Islet of Langerhans (tissue), 1 donor: ENCODE measurements around the gene ATF7.
"Not testable (repeated sequence)": the region's sequence is repeated elsewhere in the genome, so short reads cannot be mapped to it uniquely, and the experiment has no call there.

Experiments used
- FAIRE-seq: peaks from one replicate; lab custom pipeline; 2011; peaks lifted over from hg19 to GRCh38; lab: Jason Lieb, UNC

Gene ATF7

DNA sequence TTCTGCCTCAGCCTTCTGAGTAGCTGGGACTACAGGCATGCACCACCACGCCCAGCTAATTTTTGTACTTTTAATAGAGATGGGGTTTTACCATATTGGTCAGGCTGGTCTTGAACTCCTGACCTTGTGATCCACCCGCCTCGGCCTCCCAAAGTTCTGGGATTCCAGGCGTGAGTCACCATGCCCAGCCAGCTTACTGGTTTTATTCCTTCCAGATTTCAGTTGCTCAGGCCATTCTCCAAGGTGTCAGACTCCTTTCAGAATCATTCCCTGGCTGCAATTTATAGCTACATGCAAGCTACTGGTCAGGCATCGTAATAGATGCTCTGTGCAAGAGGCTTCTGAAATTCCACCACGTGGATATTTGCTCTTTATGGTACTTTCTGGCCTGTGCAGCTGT is 144.7 kb downstream of the ATF7 start:
- not testable (repeated sequence) for FAIRE-seq

- FAIRE-seq, result no peak
Observed at GRCh38 chr12:53480491-53481442, 145.4 kb downstream of the ATF7 start.

DNA sequence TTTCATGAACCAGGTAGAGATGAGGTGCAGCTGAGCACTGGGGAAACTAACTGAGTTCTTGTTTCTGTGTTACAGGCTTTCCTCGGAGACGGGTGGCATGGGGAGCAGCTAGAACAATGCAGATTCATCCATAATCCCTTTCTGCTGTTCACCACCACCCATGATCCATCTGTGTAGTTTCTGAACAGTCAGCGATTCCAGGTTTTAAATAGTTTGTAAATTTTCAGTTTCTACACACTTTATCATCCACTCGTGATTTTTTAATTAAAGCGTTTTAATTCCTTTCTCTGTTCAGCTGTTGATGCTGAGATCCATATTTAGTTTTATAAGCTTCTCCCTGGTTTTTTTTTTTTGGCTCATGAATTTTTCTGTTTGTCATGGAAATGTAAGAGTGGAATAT is 146.9 kb downstream of the ATF7 start:
- no peak for FAIRE-seq

GRCh38 chr12:53478865-53479264 is 147.3 kb downstream of the ATF7 start:
- no peak for FAIRE-seq

- FAIRE-seq, result no peak
Observed at GRCh38 chr12:53476769-53477209, 149.4 kb downstream of the ATF7 start.

DNA sequence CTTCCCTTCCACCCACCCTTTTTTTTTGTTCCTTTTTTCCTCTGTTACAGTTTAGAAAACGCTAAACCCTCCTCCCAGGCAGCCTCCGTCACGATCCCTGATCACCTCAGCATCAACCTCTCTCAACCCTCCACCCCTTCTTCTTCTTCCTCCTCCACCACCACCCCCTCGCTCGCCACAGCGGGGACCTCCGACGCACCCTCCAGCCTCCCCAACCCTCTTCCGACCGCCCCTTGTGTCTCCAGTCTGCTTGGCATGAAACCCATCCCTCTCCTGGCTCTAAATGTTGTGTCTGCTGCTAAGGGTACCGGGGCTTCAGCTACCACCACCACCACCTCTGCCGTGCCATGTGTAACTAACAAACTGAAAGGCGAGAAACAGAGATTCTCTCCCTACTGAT is 151.4 kb downstream of the ATF7 start:
- no peak for FAIRE-seq

- no peak for FAIRE-seq
Observed at GRCh38 chr12:53474077-53474476, 152.1 kb downstream of the ATF7 start.

DNA sequence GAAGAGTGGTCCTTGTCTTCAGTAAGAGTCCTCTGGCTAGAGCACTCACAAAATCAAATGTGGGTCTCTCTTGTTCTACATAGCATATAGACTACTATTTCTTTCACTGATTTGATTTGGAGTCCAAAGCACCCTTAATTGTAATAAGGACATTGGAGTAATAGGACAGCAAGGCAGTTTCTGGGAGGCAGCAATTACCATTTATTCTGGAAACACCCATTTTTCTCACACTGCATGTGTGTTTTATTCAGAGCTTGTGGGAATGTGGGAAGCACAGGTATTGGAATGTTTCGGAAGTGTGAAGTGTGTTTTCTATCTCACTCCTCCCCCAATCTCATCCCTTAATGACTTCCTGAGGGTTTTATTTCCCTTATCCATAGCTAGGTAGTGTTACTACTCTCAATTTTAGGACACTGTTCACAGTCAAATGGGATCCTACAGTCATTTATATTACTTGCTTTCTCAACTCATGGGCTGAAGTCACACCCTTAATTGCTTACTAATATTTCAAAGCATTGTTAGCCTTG is 154.1 kb downstream of the ATF7 start:
- FAIRE-seq, result no peak

GRCh38 chr12:53468282-53468681 is 157.9 kb downstream of the ATF7 start:
- FAIRE-seq, result no peak

DNA sequence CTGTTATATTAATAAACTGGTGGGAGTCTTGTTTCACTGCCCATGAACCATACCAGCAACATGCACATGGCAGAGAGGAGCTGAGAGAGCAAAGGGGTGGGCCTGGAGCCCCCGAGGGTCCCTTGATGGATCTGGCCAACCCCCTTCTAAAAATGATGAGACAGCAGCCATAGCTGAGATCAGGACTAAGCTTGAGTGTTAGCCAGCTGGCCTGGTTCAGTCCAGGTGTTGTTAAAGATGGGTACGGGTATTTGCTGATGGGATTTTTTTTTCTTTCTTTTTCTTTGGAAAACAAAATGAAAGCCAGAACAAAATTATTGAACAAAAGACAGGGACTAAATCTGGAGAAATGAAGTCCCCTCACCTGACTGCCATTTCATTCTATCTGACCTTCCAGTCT is 158.3 kb downstream of the ATF7 start:
- no peak for FAIRE-seq

DNA sequence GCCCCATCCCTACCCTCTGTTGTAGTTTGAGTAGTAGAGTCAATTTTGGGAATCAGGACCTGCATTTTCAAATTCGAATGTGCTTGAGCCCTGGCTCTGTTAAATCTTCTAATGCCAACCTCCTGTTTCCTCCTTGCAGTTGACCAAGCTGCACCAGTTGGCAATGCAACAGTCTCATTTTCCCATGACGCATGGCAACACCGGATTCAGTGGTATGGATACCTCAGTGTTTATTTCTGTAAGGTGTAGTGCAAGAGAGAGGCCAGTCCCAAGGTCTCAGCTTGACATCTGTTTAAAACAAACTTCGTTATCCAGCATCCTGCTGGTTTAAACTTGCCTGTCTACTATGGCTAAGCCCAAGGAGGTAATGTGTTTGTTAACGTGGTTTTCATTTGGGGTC is 159.1 kb downstream of the ATF7 start:
- FAIRE-seq, result no peak

GRCh38 chr12:53466640-53467039 is 159.5 kb downstream of the ATF7 start:
- FAIRE-seq, result no peak

DNA sequence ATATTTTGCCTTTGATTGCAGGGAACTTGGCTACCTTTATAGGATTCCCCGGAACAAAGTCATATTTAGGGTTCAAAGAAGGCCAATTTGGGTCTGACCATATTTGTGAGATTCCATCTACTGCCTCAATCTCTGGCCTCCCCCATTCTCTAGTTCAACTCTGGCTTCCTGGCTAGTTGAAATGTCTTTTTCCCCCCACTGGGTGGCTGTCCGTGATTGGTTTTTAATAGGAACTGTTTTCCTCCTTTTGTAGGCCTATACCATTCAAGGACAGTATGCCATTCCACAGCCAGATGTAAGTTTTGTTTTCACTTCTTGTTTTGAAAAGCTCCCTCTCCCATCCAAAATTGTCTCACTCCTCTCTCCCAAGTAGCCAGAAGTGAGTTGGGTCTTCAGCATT is 160.5 kb downstream of the ATF7 start:
- FAIRE-seq, result no peak

DNA sequence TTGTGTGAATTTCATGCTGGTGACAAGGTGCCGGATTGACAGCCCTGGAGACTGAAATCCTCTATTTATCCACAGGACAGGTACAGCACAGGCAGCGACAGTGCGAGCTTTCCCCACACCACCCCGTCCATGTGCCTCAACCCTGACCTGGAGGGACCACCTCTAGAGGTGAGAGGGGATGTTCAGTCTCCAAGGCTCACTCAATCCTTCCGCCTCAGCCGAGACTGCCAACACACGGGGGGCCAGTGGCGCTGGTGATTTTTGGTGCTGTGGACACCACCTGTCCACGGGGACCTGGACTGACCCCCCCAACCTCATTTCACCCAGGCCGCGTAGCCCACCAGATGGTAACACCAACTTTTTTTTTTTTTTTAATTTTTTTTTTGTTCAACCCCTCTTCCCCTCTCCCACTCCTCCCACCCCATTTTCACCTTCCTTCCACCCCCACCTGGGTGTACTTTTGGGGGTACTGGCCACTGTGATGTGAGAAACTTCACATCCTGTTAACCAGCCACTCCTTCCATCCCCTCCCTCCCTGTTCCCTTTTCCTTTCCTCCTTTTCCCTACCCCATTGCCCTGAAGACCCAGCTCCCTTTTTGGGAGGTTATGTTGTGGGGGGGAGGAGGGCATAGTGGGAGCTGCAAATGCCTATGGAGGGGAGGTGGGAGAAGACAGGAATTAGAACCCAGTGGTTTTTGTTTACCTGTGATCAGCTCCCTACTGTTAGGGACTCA is 161.3 kb downstream of the ATF7 start:
- FAIRE-seq, result no peak

- no peak for FAIRE-seq
Observed at GRCh38 chr12:53463802-53464560, 162.2 kb downstream of the ATF7 start.

DNA sequence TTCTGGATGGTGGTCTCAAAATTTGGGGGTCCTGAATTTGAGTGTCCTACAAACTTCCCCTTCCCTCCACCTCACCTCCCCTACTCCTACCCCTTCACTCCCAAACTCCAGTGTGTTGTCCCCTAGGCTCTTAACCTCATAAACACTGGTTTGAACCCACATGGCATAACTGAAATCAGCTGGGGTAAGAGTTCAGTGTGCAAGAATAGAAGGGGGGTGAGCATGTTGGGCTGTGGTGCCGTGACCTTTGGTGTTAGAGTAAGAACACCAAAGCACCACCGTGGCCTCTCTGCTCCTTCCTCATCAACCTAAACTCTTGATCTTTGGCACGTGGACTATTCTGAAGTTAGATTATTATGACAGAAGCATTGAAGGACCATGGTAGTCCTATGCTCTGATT is 163.2 kb downstream of the ATF7 start:
- FAIRE-seq, result no peak

DNA sequence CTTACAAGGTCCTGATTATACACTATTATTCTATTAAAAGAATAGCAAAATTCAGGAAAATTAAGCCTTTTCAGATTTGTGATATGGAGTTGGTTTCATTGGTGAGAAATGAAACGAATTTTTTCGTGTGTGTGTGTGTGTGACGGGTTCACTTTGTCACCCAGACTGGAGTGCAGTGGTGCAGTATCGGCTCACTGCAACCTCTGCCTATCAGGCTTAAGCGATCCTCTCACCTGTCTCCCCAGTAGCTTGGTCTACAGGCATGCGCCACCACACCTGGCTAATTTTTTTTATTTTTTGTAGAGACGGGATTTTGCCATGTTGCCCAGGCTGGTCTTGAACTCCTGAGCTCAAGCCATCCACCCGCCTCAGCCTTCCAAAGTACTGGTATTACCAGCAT is 164.6 kb downstream of the ATF7 start:
- no peak for FAIRE-seq

GRCh38 chr12:53461059-53461458 is 165.1 kb downstream of the ATF7 start:
- FAIRE-seq, result no peak

- FAIRE-seq, result no peak
Observed at GRCh38 chr12:53459097-53459496, 167.1 kb downstream of the ATF7 start.
